Umbilical cord (tissue), 2 donors: ENCODE results near the gene ASIC2. TPM values are rescaled to one million over a fixed set of nuclear protein-coding genes. Genes with fewer than 3 reads are reported as not detected.

ENCODE experiments used
- DNase-seq: peaks from one replicate; pipeline ENCODE4 v3.0.0-alpha.2; 2015; ENCODE audit warnings: low spot score
- total RNA-seq: library from RNA; depleted of rRNA; stranded (reverse); fragments of >200 nt; gene quantifications from one replicate; pipeline ENCODE4 v1.2.3, GENCODE V29; 2014; ENCODE audit warnings: low replicate concordance; ENCODE audit not compliant: insufficient read depth

The ASIC2 gene
- total RNA-seq, 1 donor from 2014 or later = 1.4 TPM

GRCh38 chr17:33288954-33289353 is 4.1 kb downstream of the ASIC2 start:
- DNase-seq = no peak

- no peak for DNase-seq
Observed at GRCh38 chr17:33287096-33287725, 5.9 kb downstream of the ASIC2 start.

- DNase-seq = no peak
Observed at GRCh38 chr17:33285413-33285812, 7.7 kb downstream of the ASIC2 start.

GRCh38 chr17:33284022-33284421 is 9.1 kb downstream of the ASIC2 start:
- no peak for DNase-seq

GRCh38 chr17:33280162-33280943 is 12.7 kb downstream of the ASIC2 start:
- no peak for DNase-seq

GRCh38 chr17:33277436-33278100 is 15.5 kb downstream of the ASIC2 start:
- DNase-seq = no peak

GRCh38 chr17:33273743-33274410 is 19.2 kb downstream of the ASIC2 start:
- DNase-seq = no peak

GRCh38 chr17:33273271-33273670 is 19.8 kb downstream of the ASIC2 start:
- no peak for DNase-seq

- DNase-seq = no peak
Observed at GRCh38 chr17:33272438-33272837, 20.7 kb downstream of the ASIC2 start.

- DNase-seq = no peak
Observed at GRCh38 chr17:33269337-33270060, 23.6 kb downstream of the ASIC2 start.

- DNase-seq = no peak
Observed at GRCh38 chr17:33267851-33268548, 25.1 kb downstream of the ASIC2 start.

- DNase-seq = no peak
Observed at GRCh38 chr17:33267271-33267790, 25.8 kb downstream of the ASIC2 start.

- no peak for DNase-seq
Observed at GRCh38 chr17:33266611-33267010, 26.5 kb downstream of the ASIC2 start.

GRCh38 chr17:33266116-33266515 is 27.0 kb downstream of the ASIC2 start:
- DNase-seq = no peak

GRCh38 chr17:33263396-33263795 is 29.7 kb downstream of the ASIC2 start:
- DNase-seq = no peak

- no peak for DNase-seq
Observed at GRCh38 chr17:33262266-33263123, 30.6 kb downstream of the ASIC2 start.

GRCh38 chr17:33261820-33262219 is 31.3 kb downstream of the ASIC2 start:
- no peak for DNase-seq

GRCh38 chr17:33260638-33261037 is 32.5 kb downstream of the ASIC2 start:
- no peak for DNase-seq

- DNase-seq = no peak
Observed at GRCh38 chr17:33258296-33258695, 34.8 kb downstream of the ASIC2 start.

- DNase-seq = no peak
Observed at GRCh38 chr17:33245183-33245582, 47.9 kb downstream of the ASIC2 start.
